ENCODE measurements around the gene COL25A1.

The COL25A1 gene

GRCh38 chr4:108906006-108906405 lies 396.5 kb downstream of the COL25A1 start:
- no peak overlapping the region for H3K27ac ChIP-seq
- DNase-seq: no peak
- H3K9me3 ChIP-seq (ENCODE audit: severe bottlenecking): no peaks in the 10 kb centered on the region
- H3K4me3 ChIP-seq (ENCODE audit: low read depth, low read length): no peak overlapping the region
- TF ChIP-seq CTCF (IDR thresholded peaks at IDR 0.05; ENCODE audit: low read depth, low read length): no peak
- H3K36me3 ChIP-seq: no peaks in the 10 kb centered on the region
- H3K27me3 ChIP-seq (ENCODE audit: insufficient read depth, low read depth, severe bottlenecking): no peaks in the 10 kb centered on the region

GRCh38 chr4:108903464-108904221 lies 398.8 kb downstream of the COL25A1 start:
- no peak for TF ChIP-seq CTCF (IDR thresholded peaks at IDR 0.05; ENCODE audit: low read depth, low read length)
- DNase-seq: no peak
- no peaks in the 10 kb centered on the region for H3K9me3 ChIP-seq (ENCODE audit: severe bottlenecking)
- H3K27me3 ChIP-seq (ENCODE audit: insufficient read depth, low read depth, severe bottlenecking): no peaks in the 10 kb centered on the region
- H3K27ac ChIP-seq: no peak overlapping the region
- no peak overlapping the region for H3K4me3 ChIP-seq (ENCODE audit: low read depth, low read length)
- H3K36me3 ChIP-seq: no peaks in the 10 kb centered on the region

- no peak for DNase-seq
- Histone ChIP-seq H3K27ac (no peak overlapping the region), H3K9me3 (ENCODE audit: severe bottlenecking) (no peaks in the 10 kb centered on the region), H3K4me3 (ENCODE audit: low read depth, low read length) (no peak overlapping the region), H3K27me3 (ENCODE audit: insufficient read depth, low read depth, severe bottlenecking) (no peaks in the 10 kb centered on the region), H3K36me3 (no peaks in the 10 kb centered on the region)
- no peak for TF ChIP-seq CTCF (IDR thresholded peaks at IDR 0.05; ENCODE audit: low read depth, low read length)
Measured at GRCh38 chr4:108902769-108903168, 399.7 kb downstream of the COL25A1 start.

GRCh38 chr4:108901291-108901690 lies 401.2 kb downstream of the COL25A1 start:
- Histone ChIP-seq H3K27me3 (ENCODE audit: insufficient read depth, low read depth, severe bottlenecking) (no peaks in the 10 kb centered on the region), H3K9me3 (ENCODE audit: severe bottlenecking) (no peaks in the 10 kb centered on the region), H3K4me3 (ENCODE audit: low read depth, low read length) (no peak overlapping the region), H3K36me3 (no peaks in the 10 kb centered on the region), H3K27ac (no peak overlapping the region)
- no peak for TF ChIP-seq CTCF (IDR thresholded peaks at IDR 0.05; ENCODE audit: low read depth, low read length)
- DNase-seq: no peak

GRCh38 chr4:108900018-108900580 lies 402.4 kb downstream of the COL25A1 start:
- no peaks in the 10 kb centered on the region for H3K9me3 ChIP-seq (ENCODE audit: severe bottlenecking)
- H3K36me3 ChIP-seq: no peaks in the 10 kb centered on the region
- no peak overlapping the region for H3K27ac ChIP-seq
- no peak for TF ChIP-seq CTCF (IDR thresholded peaks at IDR 0.05; ENCODE audit: low read depth, low read length)
- H3K4me3 ChIP-seq (ENCODE audit: low read depth, low read length): no peak overlapping the region
- no peak for DNase-seq
- no peaks in the 10 kb centered on the region for H3K27me3 ChIP-seq (ENCODE audit: insufficient read depth, low read depth, severe bottlenecking)

Measured in WERI-Rb-1 (cell line).